IMR-90 (cell line): ENCODE results near the gene SLC12A7. TPM values are rescaled to one million over a fixed set of nuclear protein-coding genes. Genes with fewer than 3 reads are reported as not detected.

ENCODE experiments used
- ATAC-seq: fragments of 200-7000 bp; cut with Tn5 transposase; 2 replicates; pipeline ENCODE4 v1.9.1; 2020; ENCODE audit warnings: low read depth, mild to moderate bottlenecking, moderate library complexity
- BruUV-seq: library from RNA; stranded (reverse); fragments of 400-500 nt; replicated peaks from 2 replicates; lab custom pipeline; 2021; lab: Mats Ljungman, UMichigan
- CTCF ChIA-PET: fragments of 300-600 bp; formaldehyde crosslinking; extraction: SDS; loops from one replicate; lab custom pipeline; 2021; ENCODE audit warnings: antibody characterized with exemption; lab: Yijun Ruan, JAX
- POLR2A ChIA-PET: fragments of 300-600 bp; sonication (Branson Sonifier 250); formaldehyde crosslinking; loops from one replicate; lab custom pipeline; 2022; ENCODE audit warnings: antibody characterized with exemption; ENCODE audit not compliant: unreplicated experiment; lab: Charles Lee
- DNase-seq: peaks from one replicate; pipeline ENCODE4 v3.0.0; 2013
- H2AFZ ChIP-seq: replicated peaks from 2 replicates; pipeline ENCODE3; 2013; ENCODE audit warnings: low read length, mild to moderate bottlenecking; ENCODE audit not compliant: poor library complexity
- H2AK5ac ChIP-seq: 2 replicates; pipeline ENCODE4 v1.6.1; 2013; ENCODE audit warnings: low read depth, low read length, inconsistent platforms
- H2AK9ac ChIP-seq: replicated peaks from 2 replicates; pipeline ENCODE3; 2013; ENCODE audit warnings: mild to moderate bottlenecking, low read depth, low read length, moderate library complexity; ENCODE audit not compliant: poor library complexity
- H2BK120ac ChIP-seq: 2 replicates; pipeline ENCODE4 v1.6.1; 2013; ENCODE audit warnings: low read depth, low read length, inconsistent platforms
- H2BK15ac ChIP-seq: 3 replicates; pipeline ENCODE4 v1.6.1; 2013; ENCODE audit warnings: low read depth, low read length, inconsistent platforms
- H2BK20ac ChIP-seq: 2 replicates; pipeline ENCODE4 v1.6.1; 2013; ENCODE audit warnings: low read depth, mild to moderate bottlenecking, inconsistent platforms, low read length, moderate library complexity
- H2BK5ac ChIP-seq: 2 replicates; pipeline ENCODE4 v1.6.1; 2013; ENCODE audit warnings: mild to moderate bottlenecking, low read depth, low read length, inconsistent platforms; ENCODE audit not compliant: poor library complexity, severe bottlenecking
- H3K14ac ChIP-seq: replicated peaks from 2 replicates; pipeline ENCODE4 v1.6.1; 2013; ENCODE audit warnings: low read depth, low read length, inconsistent platforms
- H3K18ac ChIP-seq: 2 replicates; pipeline ENCODE4 v1.6.1; 2013; ENCODE audit warnings: low read depth, low read length, control low read depth
- H3K23ac ChIP-seq: 2 replicates; pipeline ENCODE4 v1.6.1; 2013; ENCODE audit warnings: low read depth, low read length, inconsistent platforms
- H3K27ac ChIP-seq: 2 replicates; pipeline ENCODE4 v1.5.1; 2013; ENCODE audit warnings: mild to moderate bottlenecking, control low read depth, low read length; ENCODE audit not compliant: insufficient read depth
- H3K27me3 ChIP-seq: 2 replicates; pipeline ENCODE4 v1.6.1; 2013; ENCODE audit warnings: low read length; ENCODE audit not compliant: control insufficient read depth, insufficient read depth
- H3K36me3 ChIP-seq: 2 replicates; pipeline ENCODE4 v1.6.1; 2013; ENCODE audit warnings: low read length, mixed read lengths; ENCODE audit not compliant: control insufficient read depth, insufficient read depth
- H3K4ac ChIP-seq: 2 replicates; pipeline ENCODE4 v1.6.1; 2013; ENCODE audit warnings: low read depth, low read length, inconsistent platforms
- H3K4me1 ChIP-seq: 2 replicates; pipeline ENCODE4 v1.6.1; 2013; ENCODE audit warnings: low read length, mixed read lengths; ENCODE audit not compliant: control insufficient read depth, insufficient read depth
- H3K4me2 ChIP-seq: 2 replicates; pipeline ENCODE4 v1.6.1; 2013; ENCODE audit warnings: low read depth, mild to moderate bottlenecking, control low read depth, low read length, moderate library complexity
- H3K4me3 ChIP-seq: 2 replicates; pipeline ENCODE4 v1.5.1; 2013; ENCODE audit warnings: low read depth, mild to moderate bottlenecking, control low read depth, low read length, moderate library complexity; ENCODE audit not compliant: insufficient read depth
- H3K56ac ChIP-seq: 2 replicates; pipeline ENCODE4 v1.6.1; 2013; ENCODE audit warnings: low read length, inconsistent platforms; ENCODE audit not compliant: insufficient read depth; ENCODE audit errors: extremely low read depth
- H3K79me1 ChIP-seq, 2 experiments: 2 replicates each; pipeline ENCODE4 v1.6.1; 2013; ENCODE audit warnings: low read length in 2 of 2, inconsistent platforms in 1 of 2, low read depth in 1 of 2
- H3K9ac ChIP-seq: 2 replicates; pipeline ENCODE4 v1.6.1; 2013; ENCODE audit warnings: low read depth, low read length, control low read depth
- H3K9me1 ChIP-seq: 2 replicates; pipeline ENCODE4 v1.6.1; 2013; ENCODE audit warnings: low read length, inconsistent platforms; ENCODE audit not compliant: insufficient read depth
- H3K9me3 ChIP-seq: 2 replicates; pipeline ENCODE4 v1.6.1; 2013; ENCODE audit warnings: low read length; ENCODE audit not compliant: control insufficient read depth, insufficient read depth
- H4K20me1 ChIP-seq: 2 replicates; pipeline ENCODE4 v1.6.1; 2013; ENCODE audit warnings: low read length, inconsistent platforms; ENCODE audit not compliant: insufficient read depth
- H4K5ac ChIP-seq: 2 replicates; pipeline ENCODE4 v1.6.1; 2013; ENCODE audit warnings: mild to moderate bottlenecking, low read depth, low read length, control low read depth
- H4K8ac ChIP-seq, 2 experiments: 2 replicates each; pipeline ENCODE4 v1.6.1; 2013; ENCODE audit warnings: low read depth in 2 of 2, low read length in 2 of 2, control low read depth in 1 of 2, inconsistent platforms in 1 of 2
- H4K91ac ChIP-seq: 2 replicates; pipeline ENCODE4 v1.6.1; 2013; ENCODE audit warnings: low read depth, low read length, inconsistent platforms; ENCODE audit not compliant: insufficient read depth
- BHLHE40 ChIP-seq: fragments of 150-350 bp; IDR thresholded peaks from 2 replicates; pipeline ENCODE4 v1.6.1; 2016; ENCODE audit warnings: mild to moderate bottlenecking, low read depth, low read length
- CEBPB ChIP-seq: IDR thresholded peaks from 2 replicates; pipeline ENCODE4 v1.6.1; 2012; ENCODE audit warnings: low read depth, low read length, improper control_type of control experiment
- CHD1 ChIP-seq: IDR thresholded peaks from 2 replicates; pipeline ENCODE4 v1.6.1; 2012; ENCODE audit warnings: low read depth, low read length, improper control_type of control experiment
- CTCF ChIP-seq: conservative IDR thresholded peaks from 2 replicates; pipeline ENCODE4 v1.5.1; 2012; ENCODE audit warnings: mild to moderate bottlenecking, low read depth, low read length, improper control_type of control experiment
- ELK1 ChIP-seq: fragments of 150-350 bp; IDR thresholded peaks from 2 replicates; pipeline ENCODE4 v1.6.1; 2016; ENCODE audit warnings: low read depth, mild to moderate bottlenecking, low read length, moderate library complexity, borderline replicate concordance
- FOS ChIP-seq: fragments of 150-350 bp; IDR thresholded peaks from 2 replicates; pipeline ENCODE4 v1.6.1; 2016; ENCODE audit warnings: low read depth, low read length
- MAFK ChIP-seq: IDR thresholded peaks from 2 replicates; pipeline ENCODE4 v1.6.1; 2012; ENCODE audit warnings: low read depth, low read length, improper control_type of control experiment
- MAZ ChIP-seq: IDR thresholded peaks from 2 replicates; pipeline ENCODE4 v1.6.1; 2012; ENCODE audit warnings: low read depth, mild to moderate bottlenecking, low read length, improper control_type of control experiment, moderate library complexity, borderline replicate concordance
- MXI1 ChIP-seq: IDR thresholded peaks from 2 replicates; pipeline ENCODE4 v1.6.1; 2012; ENCODE audit warnings: low read depth, mild to moderate bottlenecking, low read length, moderate library complexity, borderline replicate concordance
- NFE2L2 ChIP-seq: fragments of 150-350 bp; IDR thresholded peaks from 2 replicates; pipeline ENCODE4 v1.6.1; 2016; ENCODE audit warnings: low read depth, mild to moderate bottlenecking, low read length
- POLR2A ChIP-seq: IDR thresholded peaks from 2 replicates; pipeline ENCODE4 v1.6.1; 2012; ENCODE audit warnings: mild to moderate bottlenecking, low read depth, low read length
- RAD21 ChIP-seq: IDR thresholded peaks from 2 replicates; pipeline ENCODE4 v1.6.1; 2012; ENCODE audit warnings: low read length, improper control_type of control experiment
- RCOR1 ChIP-seq: IDR thresholded peaks from 2 replicates; pipeline ENCODE4 v1.6.1; 2012; ENCODE audit warnings: mild to moderate bottlenecking, low read length, improper control_type of control experiment; ENCODE audit not compliant: insufficient replicate concordance
- RFX5 ChIP-seq: IDR thresholded peaks from 2 replicates; pipeline ENCODE4 v1.8.0; 2012; ENCODE audit warnings: low read depth, mild to moderate bottlenecking, low read length, moderate library complexity
- SMC3 ChIP-seq: fragments of 150-350 bp; IDR thresholded peaks from 2 replicates; pipeline ENCODE4 v1.6.1; 2016; ENCODE audit warnings: low read depth, mild to moderate bottlenecking, antibody characterized with exemption, low read length, moderate library complexity
- USF2 ChIP-seq: fragments of 150-350 bp; IDR thresholded peaks from 2 replicates; pipeline ENCODE4 v1.6.1; 2017; ENCODE audit warnings: mild to moderate bottlenecking, antibody characterized with exemption, low read length, low read depth
- WGBS, 2 experiments: methylation state at CpG; one replicate each; pipeline versions ENCODE4 v1.1.5 to v1.1.7; 2013; ENCODE audit warnings: missing lambda C conversion rate in 2 of 2; ENCODE audit not compliant: insufficient read length in 1 of 2; ENCODE audit errors: extremely low coverage in 2 of 2; 5-methylcytosine and 5-hydroxymethylcytosine counted together
- dilution Hi-C: fragments of 300-500 bp; cut with HindIII; formaldehyde crosslinking; loops from one replicate; pipeline ENCODE4 v1.14.3; 2018; ENCODE audit warnings: low sequenced_read_pairs; ENCODE audit not compliant: unreplicated experiment
- in situ Hi-C: fragments of 300-500 bp; cut with MboI; formaldehyde crosslinking; loops from 3 replicates; pipeline ENCODE4 v1.14.3; 2019; ENCODE audit warnings: low sequenced_read_pairs, inconsistent platforms, mixed read lengths
- intact Hi-C: fragments of 100-400 bp; cut with micrococcal nuclease; formaldehyde crosslinking; loops from 2 replicates; pipeline ENCODE4 v1.10.0; 2022
- polyA plus RNA-seq, 3 experiments: library from polyadenylated mRNA; depleted of rRNA; stranded (reverse); fragments of >200 nt; gene quantifications; 2 replicates each; pipeline ENCODE4 v1.2.3, GENCODE V29; 2012; ENCODE audit warnings: low replicate concordance in 1 of 3
- total RNA-seq: library from RNA; depleted of rRNA; stranded (reverse); fragments of >200 nt; gene quantifications from 2 replicates; pipeline ENCODE4 v1.2.3, GENCODE V29; 2012

SLC12A7 gene
- total and polyA plus RNA-seq, 2 of the 4 experiments (the other 2 are of a cell fraction): 3.0 to 6.1 TPM

GRCh38 chr5:1002836-1003235 lies 109.0 kb downstream of the SLC12A7 start:
- Histone ChIP-seq H3K36me3 (no peaks in the 10 kb centered on the region), H2BK15ac (no peak overlapping the region), H2AFZ (no peak overlapping the region), H3K27me3 (peaks cover 66% of the 10 kb centered on the region), H3K9ac (no peak overlapping the region), H2BK120ac (no peak overlapping the region), H3K9me3 (no peaks in the 10 kb centered on the region), H2AK9ac (no peak overlapping the region), H4K20me1 (no peaks in the 10 kb centered on the region), H2AK5ac (no peak overlapping the region), H3K27ac (no peak overlapping the region), H3K4ac (no peak overlapping the region), H3K14ac (no peak overlapping the region), H2BK5ac (no peak overlapping the region), H3K4me2 (no peak overlapping the region), H4K8ac (no peak overlapping the region), H3K18ac (no peak overlapping the region), H3K79me1 (no peaks in the 10 kb centered on the region), H3K4me1 (peaks cover 3% of the 10 kb centered on the region; the same call in 1 of the 2 replicates), H4K5ac (no peak overlapping the region), H4K91ac (no peak overlapping the region), H3K23ac (no peak overlapping the region), H3K4me3 (no peak overlapping the region), H3K9me1 (no peaks in the 10 kb centered on the region), H3K56ac (no peak overlapping the region), H2BK20ac (no peak overlapping the region)
- TF ChIP-seq BHLHE40: no peak
- TF ChIP-seq MXI1: no peak
- no peak for TF ChIP-seq CHD1
- TF ChIP-seq FOS: no peak
- TF ChIP-seq ELK1: no peak
- no peak for TF ChIP-seq NFE2L2
- no peak for TF ChIP-seq CTCF
- no peak for TF ChIP-seq RFX5
- no peak for TF ChIP-seq MAFK
- no peak for TF ChIP-seq RCOR1
- TF ChIP-seq MAZ: no peak
- no peak for TF ChIP-seq CEBPB
- TF ChIP-seq USF2: no peak
- TF ChIP-seq POLR2A: no peak
- TF ChIP-seq RAD21: no peak
- no peak for TF ChIP-seq SMC3
- ATAC-seq (no peak), DNase-seq (no peak)
- in situ Hi-C loops (no loop called here), dilution Hi-C loops (no loop called here), intact Hi-C loops (loop anchor here (10.0 kb wide), 1 partner anchor 112 kb away; the partner anchor contains the start of gene SLC12A7)
- WGBS, 2 experiments: 65% methylated on average over 6 of the region's 13 CpGs; no CpG with 5 or more reads in 1 of the 2 experiments
- BruUV-seq: no TSS peak
- CTCF ChIA-PET: no interaction called here
- POLR2A ChIA-PET: no interaction called here
